SK-N-SH (cell line): ENCODE measurements around the gene CATSPERB. TPM values are rescaled to one million over a fixed set of nuclear protein-coding genes. Genes with fewer than 3 reads are reported as not detected.

Experiments
- CTCF ChIA-PET: fragments of 300-600, 350-600 bp; formaldehyde crosslinking; extraction: SDS; loops from one replicate; lab custom pipeline; 2021; lab: Yijun Ruan, JAX
- POLR2A ChIA-PET: fragments of 350-600 bp; sonication (Branson Sonifier 250); formaldehyde crosslinking; extraction: SDS; loops from one replicate; lab custom pipeline; 2020; ENCODE audit warnings: antibody characterized with exemption, inconsistent platforms; lab: Yijun Ruan, JAX
- DNase-seq: peaks from one replicate; pipeline ENCODE4 v3.0.0; 2012
- H2AFZ ChIP-seq: fragments of 200-600 bp; sonication (generic); 2 replicates; pipeline ENCODE4 v1.8.1; 2016; ENCODE audit warnings: antibody characterized with exemption, mild to moderate bottlenecking, low read depth
- H3F3A ChIP-seq: fragments of 200-600 bp; sonication (generic); replicated peaks from 2 replicates; pipeline ENCODE3; 2016; ENCODE audit warnings: antibody characterized with exemption, mild to moderate bottlenecking; ENCODE audit not compliant: insufficient read depth
- H3K27ac ChIP-seq, 2 experiments: fragments of 200-500 bp in 1 of 2; fragments of 200-600 bp in 1 of 2; sonication (Bioruptor generic) in 1 of 2; sonication (generic), shearing (Covaris generic) in 1 of 2; 2 replicates each; pipeline versions ENCODE4 v1.5.1 to v1.6.1; 2014 to 2016; ENCODE audit warnings: low read depth in 2 of 2, inconsistent platforms in 1 of 2, low read length in 1 of 2, mild to moderate bottlenecking in 1 of 2, mixed read lengths in 1 of 2
- H3K27me3 ChIP-seq: fragments of 200-600 bp; sonication (generic), shearing (Covaris generic); 2 replicates; pipeline ENCODE4 v1.6.1; 2016; ENCODE audit warnings: mixed run types; ENCODE audit not compliant: insufficient read depth
- H3K36me3 ChIP-seq, 2 experiments: fragments of 200-500 bp in 1 of 2; fragments of 200-600 bp in 1 of 2; sonication (Bioruptor generic) in 1 of 2; sonication (generic) in 1 of 2; replicated peaks in 1 of 2; 2 replicates each; pipeline versions ENCODE3 to v1.5.1; 2014 to 2016; ENCODE audit warnings: low read length in 1 of 2, mild to moderate bottlenecking in 1 of 2; ENCODE audit not compliant: insufficient read depth in 2 of 2, control insufficient read depth in 1 of 2
- H3K4me1 ChIP-seq, 2 experiments: fragments of 200-500 bp in 1 of 2; fragments of 200-600 bp in 1 of 2; sonication (Bioruptor generic) in 1 of 2; sonication (generic), shearing (Covaris generic) in 1 of 2; 2 replicates each; pipeline versions ENCODE4 v1.5.1 to v1.6.1; 2014 to 2016; ENCODE audit warnings: low read depth in 1 of 2, low read length in 1 of 2, mixed run types in 1 of 2; ENCODE audit not compliant: insufficient read depth in 2 of 2, control insufficient read depth in 1 of 2
- H3K4me2 ChIP-seq: fragments of 200-600 bp; sonication (generic), shearing (Covaris generic); 2 replicates; pipeline ENCODE4 v1.6.1; 2017; ENCODE audit warnings: mixed run types
- H3K4me3 ChIP-seq, 2 experiments: fragments of 200-500 bp in 1 of 2; fragments of 200-600 bp in 1 of 2; sonication (Bioruptor generic) in 1 of 2; sonication (generic), shearing (Covaris generic) in 1 of 2; 2 replicates each; pipeline versions ENCODE4 v1.5.1 to v1.8.1; 2014 to 2016; ENCODE audit warnings: low read depth in 2 of 2, inconsistent platforms in 1 of 2, low read length in 1 of 2, mild to moderate bottlenecking in 1 of 2, mixed read lengths in 1 of 2, moderate library complexity in 1 of 2
- H3K79me2 ChIP-seq: fragments of 200-600 bp; sonication (generic); 2 replicates; pipeline ENCODE4 v1.8.1; 2017; ENCODE audit warnings: mild to moderate bottlenecking; ENCODE audit not compliant: insufficient read depth
- H3K9ac ChIP-seq: fragments of 200-600 bp; sonication (generic); 2 replicates; pipeline ENCODE4 v1.6.1; 2017; ENCODE audit warnings: mixed run types
- H3K9me2 ChIP-seq: fragments of 200-600 bp; sonication (generic); 2 replicates; pipeline ENCODE4 v1.6.1; 2017; ENCODE audit warnings: mixed run types
- H3K9me3 ChIP-seq: fragments of 200-600 bp; sonication (generic); 2 replicates; pipeline ENCODE4 v1.6.1; 2017; ENCODE audit warnings: mixed run types, mild to moderate bottlenecking, moderate library complexity
- H4K20me1 ChIP-seq: fragments of 200-600 bp; sonication (generic); 2 replicates; pipeline ENCODE4 v1.6.1; 2017; ENCODE audit warnings: mild to moderate bottlenecking, mixed run types; ENCODE audit not compliant: insufficient read depth
- CHD2 ChIP-seq: fragments of 150-350 bp; IDR thresholded peaks from 2 replicates; pipeline ENCODE4 v1.6.1; 2018; ENCODE audit warnings: low read length; ENCODE audit not compliant: partially characterized antibody
- ELF1 ChIP-seq: IDR thresholded peaks from 2 replicates; pipeline ENCODE4 v1.4.0; 2012
- FOXJ3 ChIP-seq: sonication (generic); formaldehyde crosslinking; IDR thresholded peaks from 2 replicates; pipeline ENCODE4 v1.5.1; 2020; ENCODE audit warnings: mild to moderate bottlenecking, missing genetic modification reagents
- FOXM1 ChIP-seq: IDR thresholded peaks from 2 replicates; pipeline ENCODE4 v1.4.0; 2012; ENCODE audit warnings: low read depth, mild to moderate bottlenecking
- GATA2 ChIP-seq: sonication (generic); formaldehyde crosslinking; IDR thresholded peaks from 2 replicates; pipeline ENCODE4 v1.5.0; 2020; ENCODE audit warnings: mild to moderate bottlenecking, missing genetic modification reagents
- MEF2A ChIP-seq: IDR thresholded peaks from 2 replicates; pipeline ENCODE4 v1.4.0; 2012; ENCODE audit warnings: low read depth, borderline replicate concordance
- MXI1 ChIP-seq: IDR thresholded peaks from 2 replicates; pipeline ENCODE4 v1.6.1; 2012; ENCODE audit warnings: mild to moderate bottlenecking, low read depth, low read length, improper control_type of control experiment
- RCOR1 ChIP-seq: fragments of 150-350 bp; IDR thresholded peaks from 2 replicates; pipeline ENCODE4 v1.6.1; 2017; ENCODE audit warnings: antibody characterized with exemption, low read length
- RFX5 ChIP-seq: IDR thresholded peaks from 2 replicates; pipeline ENCODE4 v1.6.1; 2012; ENCODE audit warnings: mild to moderate bottlenecking, improper control_type of control experiment, low read length
- SIN3A ChIP-seq: IDR thresholded peaks from 2 replicates; pipeline ENCODE4 v1.6.1; 2012; ENCODE audit warnings: low read depth, mild to moderate bottlenecking, low read length, moderate library complexity, borderline replicate concordance
- SMC3 ChIP-seq: IDR thresholded peaks from 2 replicates; pipeline ENCODE4 v1.6.1; 2012; ENCODE audit warnings: low read depth, low read length, improper control_type of control experiment
- TCF12 ChIP-seq: IDR thresholded peaks from 2 replicates; pipeline ENCODE4 v1.4.0; 2012
- YY1 ChIP-seq: IDR thresholded peaks from 2 replicates; pipeline ENCODE4 v1.4.0; 2012; ENCODE audit warnings: low read depth, mild to moderate bottlenecking
- WGBS: methylation state at CpG from one replicate; pipeline ENCODE4 v1.1.6; 2017; ENCODE audit warnings: low lambda C conversion rate; 5-methylcytosine and 5-hydroxymethylcytosine counted together
- polyA plus RNA-seq, 3 experiments: library from polyadenylated mRNA; depleted of rRNA; stranded (reverse); fragments of >200 nt; gene quantifications; 2 replicates each; pipeline ENCODE4 v1.2.3, GENCODE V29; 2012
- TF ChIP-seq, protein P1 (sequence below): fragments of 150-350 bp; IDR thresholded peaks from 2 replicates; pipeline ENCODE4 v1.6.1; 2016; ENCODE audit warnings: mild to moderate bottlenecking, low read depth, low read length
- TF ChIP-seq, protein P2 (sequence below): IDR thresholded peaks from 2 replicates; pipeline ENCODE4 v1.4.0; 2012; ENCODE audit warnings: low read depth, borderline replicate concordance

Gene CATSPERB
- polyA plus RNA-seq, 1 of the 3 experiments (the other 2 are of a cell fraction) = 0.08 TPM

DNA sequence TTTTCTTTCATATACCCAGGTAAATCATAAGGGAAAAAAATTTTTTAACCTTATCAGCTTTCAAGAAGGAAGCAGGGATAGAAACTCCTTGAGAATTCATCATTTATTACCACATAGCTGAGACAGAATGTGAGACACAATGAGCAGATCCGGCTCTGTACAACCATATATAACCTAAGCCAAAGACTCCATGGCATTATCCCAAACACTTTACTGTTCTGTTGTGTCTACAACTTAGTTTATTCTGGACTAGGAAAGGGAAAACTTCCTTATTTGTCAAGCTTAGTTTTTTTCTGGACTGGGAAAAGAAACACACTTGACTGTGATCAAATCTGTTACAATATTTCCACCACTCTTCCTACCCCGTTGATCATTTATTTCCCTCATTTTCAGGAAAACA lies 38.3 kb upstream of the CATSPERB start:
- Histone ChIP-seq H3K27ac (no peak overlapping the region), H3K9me3 (no peaks in the 10 kb centered on the region), H3K27me3 (no peaks in the 10 kb centered on the region; the same call in 1 of the 2 replicates), H3K79me2 (no peaks in the 10 kb centered on the region), H3K36me3 (no peaks in the 10 kb centered on the region), H4K20me1 (no peaks in the 10 kb centered on the region), H3K4me1 (no peaks in the 10 kb centered on the region), H3F3A (no peaks in the 10 kb centered on the region), H3K9ac (no peak overlapping the region), H2AFZ (no peak overlapping the region), H3K4me2 (no peak overlapping the region)
- ChIA-PET CTCF (no interaction called here), POLR2A (no interaction called here)
- DNase-seq = no peak
- WGBS = 13% methylated on average over 2 of the region's 2 CpGs
- TF ChIP-seq FOXM1 (no peak), SMC3 (no peak), MEF2A (no peak), ELF1 (no peak)
- TF ChIP-seq, all 33 proteins: peak for 0
- H3K4me3 ChIP-seq = no peak overlapping the region
- no peaks in the 10 kb centered on the region for H3K9me2 ChIP-seq

DNA sequence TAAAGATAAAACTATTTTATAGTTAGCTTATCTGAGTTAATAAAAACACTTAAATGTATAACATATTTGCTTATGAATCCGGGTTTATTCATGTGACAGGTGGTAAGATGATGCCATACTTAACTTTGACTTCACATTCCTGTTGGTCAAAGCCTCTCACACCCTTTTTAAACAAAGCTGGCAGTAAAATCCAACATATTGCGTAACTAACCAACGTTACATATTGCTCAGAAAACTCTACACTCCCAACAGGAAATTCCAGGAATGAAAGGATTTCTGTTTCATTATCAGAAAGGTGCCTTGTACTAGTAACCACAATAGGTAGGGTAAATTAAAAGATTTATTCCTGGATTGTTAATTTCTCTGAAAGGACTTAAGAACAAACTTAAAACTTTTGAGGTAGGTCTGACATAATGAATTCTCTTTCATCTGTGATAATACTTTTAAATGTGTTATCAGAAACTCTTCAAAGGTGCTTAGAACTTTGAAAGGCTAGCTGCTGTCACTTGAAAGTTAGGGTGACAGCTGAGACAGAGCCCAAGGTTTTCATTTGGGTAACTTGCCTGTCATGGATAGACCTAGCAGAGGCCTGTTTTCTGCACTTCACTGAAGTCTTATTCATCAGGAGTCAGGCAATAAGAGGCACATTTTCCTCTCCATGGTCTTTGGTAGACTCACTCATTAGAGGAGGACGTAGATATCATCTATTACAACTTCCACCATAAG lies 23.8 kb upstream of the CATSPERB start:
- Histone ChIP-seq H3K4me1 (no peaks in the 10 kb centered on the region), H3K9me2 (no peaks in the 10 kb centered on the region), H3F3A (no peaks in the 10 kb centered on the region), H3K79me2 (no peaks in the 10 kb centered on the region), H3K9ac (no peak overlapping the region), H4K20me1 (no peaks in the 10 kb centered on the region), H3K27ac (no peak overlapping the region), H3K4me3 (no peak overlapping the region), H3K27me3 (no peaks in the 10 kb centered on the region), H3K9me3 (no peaks in the 10 kb centered on the region), H3K36me3 (no peaks in the 10 kb centered on the region), H3K4me2 (no peak overlapping the region), H2AFZ (no peak overlapping the region)
- TF ChIP-seq, protein P1, sequence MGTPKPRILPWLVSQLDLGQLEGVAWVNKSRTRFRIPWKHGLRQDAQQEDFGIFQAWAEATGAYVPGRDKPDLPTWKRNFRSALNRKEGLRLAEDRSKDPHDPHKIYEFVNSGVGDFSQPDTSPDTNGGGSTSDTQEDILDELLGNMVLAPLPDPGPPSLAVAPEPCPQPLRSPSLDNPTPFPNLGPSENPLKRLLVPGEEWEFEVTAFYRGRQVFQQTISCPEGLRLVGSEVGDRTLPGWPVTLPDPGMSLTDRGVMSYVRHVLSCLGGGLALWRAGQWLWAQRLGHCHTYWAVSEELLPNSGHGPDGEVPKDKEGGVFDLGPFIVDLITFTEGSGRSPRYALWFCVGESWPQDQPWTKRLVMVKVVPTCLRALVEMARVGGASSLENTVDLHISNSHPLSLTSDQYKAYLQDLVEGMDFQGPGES = no peak
- no peak for TF ChIP-seq MXI1
- no peak for TF ChIP-seq TCF12
- TF ChIP-seq SIN3A = no peak
- TF ChIP-seq GATA2 (CRISPR knock-in tag) = no peak
- no peak for TF ChIP-seq CHD2
- TF ChIP-seq RFX5 = no peak
- no peak for TF ChIP-seq RCOR1
- no peak for TF ChIP-seq YY1
- no peak for TF ChIP-seq FOXM1
- TF ChIP-seq, protein P2, sequence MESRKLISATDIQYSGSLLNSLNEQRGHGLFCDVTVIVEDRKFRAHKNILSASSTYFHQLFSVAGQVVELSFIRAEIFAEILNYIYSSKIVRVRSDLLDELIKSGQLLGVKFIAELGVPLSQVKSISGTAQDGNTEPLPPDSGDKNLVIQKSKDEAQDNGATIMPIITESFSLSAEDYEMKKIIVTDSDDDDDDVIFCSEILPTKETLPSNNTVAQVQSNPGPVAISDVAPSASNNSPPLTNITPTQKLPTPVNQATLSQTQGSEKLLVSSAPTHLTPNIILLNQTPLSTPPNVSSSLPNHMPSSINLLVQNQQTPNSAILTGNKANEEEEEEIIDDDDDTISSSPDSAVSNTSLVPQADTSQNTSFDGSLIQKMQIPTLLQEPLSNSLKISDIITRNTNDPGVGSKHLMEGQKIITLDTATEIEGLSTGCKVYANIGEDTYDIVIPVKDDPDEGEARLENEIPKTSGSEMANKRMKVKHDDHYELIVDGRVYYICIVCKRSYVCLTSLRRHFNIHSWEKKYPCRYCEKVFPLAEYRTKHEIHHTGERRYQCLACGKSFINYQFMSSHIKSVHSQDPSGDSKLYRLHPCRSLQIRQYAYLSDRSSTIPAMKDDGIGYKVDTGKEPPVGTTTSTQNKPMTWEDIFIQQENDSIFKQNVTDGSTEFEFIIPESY = no peak
- no peak for TF ChIP-seq FOXJ3 (CRISPR knock-in tag)
- no peak for DNase-seq
- WGBS = 7% methylated on average over 4 of the region's 4 CpGs
- POLR2A ChIA-PET = no interaction called here
- CTCF ChIA-PET = no interaction called here
